ENCODE data around the gene MPDZ.

MPDZ gene

GRCh38 chr9:13083366-13083765 is 196.1 kb downstream of the MPDZ start:
- no peak for DNase-seq (ENCODE audit: low spot score)

- DNase-seq (ENCODE audit: low spot score) = no peak
These were observed 196.7 kb downstream of the MPDZ start for GRCh38 chr9:13082796-13083195.

GRCh38 chr9:13078164-13078563 is 201.3 kb downstream of the MPDZ start:
- DNase-seq (ENCODE audit: low spot score) = no peak

GRCh38 chr9:13076616-13077015 is 202.9 kb downstream of the MPDZ start:
- DNase-seq (ENCODE audit: low spot score) = no peak

GRCh38 chr9:13071921-13072320 is 207.6 kb downstream of the MPDZ start:
- DNase-seq (ENCODE audit: low spot score) = no peak

- DNase-seq (ENCODE audit: low spot score) = no peak
These were observed 208.6 kb downstream of the MPDZ start for GRCh38 chr9:13070612-13071595.

- no peak for DNase-seq (ENCODE audit: low spot score)
These were observed 210.0 kb downstream of the MPDZ start for GRCh38 chr9:13069498-13069897.

- DNase-seq (ENCODE audit: low spot score) = no peak
These were observed 214.8 kb downstream of the MPDZ start for GRCh38 chr9:13064676-13065075.

- no peak for DNase-seq (ENCODE audit: low spot score)
These were observed 215.5 kb downstream of the MPDZ start for GRCh38 chr9:13063880-13064459.

- no peak for DNase-seq (ENCODE audit: low spot score)
These were observed 218.1 kb downstream of the MPDZ start for GRCh38 chr9:13061390-13061789.
